GM12874 (cell line): ENCODE results near the gene PXDC1.

ENCODE experiments used
- TF ChIP-seq, protein P1 (sequence below): IDR thresholded peaks from 2 replicates; pipeline ENCODE4 v1.5.1; 2011; ENCODE audit warnings: low read depth, mild to moderate bottlenecking, control low read depth, low read length, moderate library complexity; ENCODE audit not compliant: insufficient read depth

The PXDC1 gene

DNA sequence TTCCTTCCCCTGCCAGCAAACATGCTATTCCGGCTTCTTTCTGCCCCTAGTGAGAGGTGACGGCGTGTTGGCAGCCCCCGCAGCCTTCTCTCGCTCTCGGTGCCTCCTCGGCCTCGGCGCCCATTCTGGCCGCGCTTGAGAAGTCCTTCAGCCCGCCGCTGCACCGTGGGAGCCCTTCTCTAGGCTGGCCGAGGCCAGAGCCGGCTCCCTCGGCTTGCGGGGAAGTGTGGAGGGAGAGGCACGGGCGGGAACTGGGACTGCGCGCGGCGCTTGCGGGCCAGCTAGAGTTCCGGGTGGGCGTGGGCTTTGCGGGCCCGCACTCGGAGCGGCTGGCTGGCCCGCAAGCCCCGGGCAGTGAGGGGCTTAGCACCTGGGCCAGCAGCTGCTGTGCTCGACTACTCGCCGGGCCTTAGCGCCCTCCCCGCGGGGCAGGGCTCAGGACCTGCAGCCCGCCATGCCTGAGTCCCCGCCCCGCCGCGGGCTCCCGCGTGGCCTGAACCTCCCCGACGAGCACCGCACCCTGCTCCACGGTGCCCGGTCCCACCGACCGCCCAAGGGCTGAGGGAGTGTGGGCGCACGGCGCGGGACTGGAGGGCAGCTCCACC lies 20.0 kb upstream of the PXDC1 start:
- TF ChIP-seq, protein P1, sequence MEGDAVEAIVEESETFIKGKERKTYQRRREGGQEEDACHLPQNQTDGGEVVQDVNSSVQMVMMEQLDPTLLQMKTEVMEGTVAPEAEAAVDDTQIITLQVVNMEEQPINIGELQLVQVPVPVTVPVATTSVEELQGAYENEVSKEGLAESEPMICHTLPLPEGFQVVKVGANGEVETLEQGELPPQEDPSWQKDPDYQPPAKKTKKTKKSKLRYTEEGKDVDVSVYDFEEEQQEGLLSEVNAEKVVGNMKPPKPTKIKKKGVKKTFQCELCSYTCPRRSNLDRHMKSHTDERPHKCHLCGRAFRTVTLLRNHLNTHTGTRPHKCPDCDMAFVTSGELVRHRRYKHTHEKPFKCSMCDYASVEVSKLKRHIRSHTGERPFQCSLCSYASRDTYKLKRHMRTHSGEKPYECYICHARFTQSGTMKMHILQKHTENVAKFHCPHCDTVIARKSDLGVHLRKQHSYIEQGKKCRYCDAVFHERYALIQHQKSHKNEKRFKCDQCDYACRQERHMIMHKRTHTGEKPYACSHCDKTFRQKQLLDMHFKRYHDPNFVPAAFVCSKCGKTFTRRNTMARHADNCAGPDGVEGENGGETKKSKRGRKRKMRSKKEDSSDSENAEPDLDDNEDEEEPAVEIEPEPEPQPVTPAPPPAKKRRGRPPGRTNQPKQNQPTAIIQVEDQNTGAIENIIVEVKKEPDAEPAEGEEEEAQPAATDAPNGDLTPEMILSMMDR: no peak

DNA sequence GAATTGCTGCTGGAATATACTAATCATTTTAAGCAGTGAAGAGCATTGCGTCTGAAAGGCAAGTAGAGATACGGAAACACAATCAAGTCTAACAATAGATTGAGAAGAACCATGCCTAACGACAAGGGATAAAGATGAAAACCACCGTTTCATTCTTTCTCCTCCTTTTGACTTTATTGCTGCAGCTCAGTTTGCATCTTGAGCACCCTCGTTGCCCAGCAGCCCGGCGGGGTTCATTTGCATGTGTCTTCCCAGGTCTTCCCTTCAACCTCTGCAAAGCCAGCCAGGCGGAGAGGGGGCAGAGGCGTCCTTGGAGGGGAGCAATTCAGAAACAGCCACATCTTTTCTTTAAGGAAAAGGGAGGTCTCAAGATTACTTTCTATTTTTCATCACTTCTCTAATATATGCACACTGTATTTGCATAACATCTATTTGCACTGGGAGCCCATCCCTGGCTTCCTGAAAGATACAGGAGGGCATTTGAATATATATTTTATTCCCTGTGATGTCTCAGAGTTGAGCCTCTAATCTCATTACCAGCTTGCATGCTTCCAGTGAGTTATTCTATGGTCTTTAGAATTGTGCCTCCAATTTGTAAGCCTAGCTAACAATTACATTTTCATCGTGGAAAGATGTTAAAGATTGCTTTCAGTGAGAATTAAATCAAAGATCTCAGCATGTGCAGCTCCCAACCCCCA lies 18.7 kb upstream of the PXDC1 start:
- TF ChIP-seq, protein P1: no peak

DNA sequence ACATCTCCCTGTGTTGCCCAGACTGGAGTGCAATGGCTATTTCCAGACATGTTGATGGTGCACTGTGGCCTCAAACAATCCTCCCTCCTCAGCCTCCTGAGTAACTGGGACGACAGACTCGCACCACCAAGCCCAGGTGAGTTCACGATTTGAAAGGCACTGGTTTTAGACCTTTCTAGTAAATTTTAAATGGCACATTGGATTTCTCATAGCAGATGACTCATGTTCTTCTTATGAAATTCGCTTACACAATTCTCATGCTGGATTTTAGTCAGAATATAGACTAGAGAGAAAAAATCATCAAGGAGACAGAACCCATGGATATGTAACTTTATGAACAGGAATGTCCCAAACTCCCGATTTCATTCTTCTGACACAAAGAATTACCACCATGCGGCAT lies 18.1 kb upstream of the PXDC1 start:
- TF ChIP-seq, protein P1: no peak

DNA sequence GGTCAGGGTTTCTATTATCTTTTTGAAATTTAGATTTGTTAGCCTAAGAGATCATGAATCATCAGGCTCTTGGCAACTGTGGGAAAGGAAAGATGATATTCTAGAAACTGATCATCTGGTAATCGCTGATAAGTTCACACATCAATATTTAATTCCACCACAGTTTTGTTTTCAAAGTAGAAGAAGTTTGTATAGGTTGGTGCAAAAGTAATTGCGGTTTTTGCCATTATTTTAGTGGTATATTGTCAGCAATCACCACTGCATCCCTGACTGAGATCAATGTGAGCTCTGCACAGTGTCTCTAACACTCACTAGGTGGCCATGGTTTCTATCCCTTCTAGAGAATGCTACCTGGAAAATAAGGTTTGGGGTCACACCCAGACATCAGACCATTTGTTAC lies 17.0 kb upstream of the PXDC1 start:
- TF ChIP-seq, protein P1: no peak

DNA sequence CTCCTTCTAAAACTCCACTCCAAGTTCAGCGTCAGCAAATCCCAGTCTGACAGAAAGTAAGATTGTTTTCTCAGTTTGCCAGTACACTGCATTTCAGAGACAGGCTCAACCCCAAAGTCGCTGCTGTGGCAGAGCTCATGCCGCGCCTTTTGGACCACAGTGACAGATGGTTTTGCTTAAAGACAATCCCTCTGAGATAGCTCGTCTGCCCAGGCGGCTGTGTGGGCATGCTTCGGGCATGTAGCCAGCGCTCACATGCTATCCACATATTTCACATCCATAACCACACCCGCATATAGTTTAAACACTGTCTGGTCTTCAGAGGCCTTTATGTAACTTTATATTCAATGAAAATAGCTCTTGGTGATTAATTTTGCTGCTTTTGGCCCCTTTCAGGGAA lies 14.7 kb upstream of the PXDC1 start:
- TF ChIP-seq, protein P1: no peak

DNA sequence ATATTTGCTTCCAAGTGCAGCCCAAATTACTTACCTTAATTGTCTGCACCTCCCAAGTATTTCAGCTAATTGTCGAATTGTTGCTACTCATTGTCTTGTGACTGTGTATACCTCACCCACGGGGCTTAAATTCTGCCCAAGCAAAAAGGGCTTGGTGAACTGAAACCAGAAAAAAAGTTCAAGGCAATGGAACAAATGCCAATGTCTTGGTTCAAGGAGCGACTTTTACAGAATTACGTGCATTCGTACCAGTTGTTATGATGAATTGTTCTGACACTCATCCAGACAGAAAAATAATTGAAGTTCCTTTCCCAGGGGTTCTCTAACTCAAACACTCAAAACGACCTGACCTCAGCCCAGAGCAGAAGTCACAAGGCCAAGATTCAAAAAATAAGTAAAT lies 13.9 kb upstream of the PXDC1 start:
- TF ChIP-seq, protein P1: no peak

DNA sequence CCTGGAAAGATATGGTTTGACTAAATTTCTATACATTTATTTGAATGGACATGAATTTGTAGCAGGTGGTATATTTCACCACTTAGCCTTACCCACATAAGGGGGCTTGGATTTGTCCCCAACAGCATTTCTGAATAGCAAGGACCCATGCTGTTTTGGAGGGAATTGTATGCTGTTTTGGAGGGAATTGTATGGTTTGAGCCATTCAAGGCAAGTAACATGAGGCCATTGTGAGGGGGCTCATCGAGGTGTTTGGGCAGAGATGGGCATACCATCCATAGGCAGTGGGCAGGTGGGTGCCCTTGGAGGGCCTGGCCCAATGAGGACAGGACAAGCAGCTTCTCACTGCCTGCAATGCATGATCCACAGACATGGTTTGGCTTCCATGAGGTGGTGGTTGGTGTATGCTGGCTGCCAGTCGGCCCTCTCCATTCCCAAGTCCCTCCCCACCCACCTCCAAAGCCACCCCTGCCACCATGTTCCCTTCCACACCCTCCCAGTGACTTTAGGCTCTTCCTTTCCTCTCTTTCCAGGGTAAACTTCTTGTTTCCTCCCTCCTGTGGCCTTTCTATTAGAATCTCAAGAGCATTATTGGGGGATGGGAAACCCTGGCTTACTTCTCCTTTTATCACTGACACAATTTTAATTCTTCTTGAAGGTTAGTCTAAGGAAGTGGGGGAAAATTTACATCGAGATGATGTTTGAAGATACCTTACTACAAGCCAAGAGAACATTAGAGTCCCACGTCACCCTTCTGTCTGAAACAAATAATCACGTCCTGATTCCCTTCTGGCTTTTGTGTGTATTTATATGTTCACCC lies 13.2 kb upstream of the PXDC1 start:
- TF ChIP-seq, protein P1: no peak
